Fibroblast of villous mesenchyme (primary cell): Measurements from ENCODE around the gene FERMT2. TPM values are rescaled to one million over a fixed set of nuclear protein-coding genes. Genes with fewer than 3 reads are reported as not detected.
"Not testable (repeated sequence)": the region's sequence is repeated elsewhere in the genome, so short reads cannot be mapped to it uniquely, and the experiment has no call there.

Experiments used
- DNase-seq: peaks from one replicate; pipeline ENCODE4 v3.0.0-alpha.2; 2010; ENCODE audit warnings: low read depth
- H3K4me3 ChIP-seq: 2 replicates; pipeline ENCODE4 v1.5.1; 2011; ENCODE audit warnings: low read depth, mild to moderate bottlenecking, low read length
- CTCF ChIP-seq: IDR thresholded peaks from 2 replicates; pipeline ENCODE4 v1.5.1; 2012; ENCODE audit warnings: low read depth, mild to moderate bottlenecking, low read length; ENCODE audit not compliant: insufficient read depth
- total RNA-seq: library from RNA; depleted of rRNA; stranded (reverse); fragments of >200 nt; gene quantifications from 2 replicates; pipeline ENCODE4 v1.2.3, GENCODE V29; 2012

The FERMT2 gene
- total RNA-seq, 1 donor: 320 TPM

GRCh38 chr14:52934762-52935161 is 16.1 kb downstream of the FERMT2 start:
- no peak overlapping the region for H3K4me3 ChIP-seq
- TF ChIP-seq CTCF: no peak
- DNase-seq: no peak

DNA sequence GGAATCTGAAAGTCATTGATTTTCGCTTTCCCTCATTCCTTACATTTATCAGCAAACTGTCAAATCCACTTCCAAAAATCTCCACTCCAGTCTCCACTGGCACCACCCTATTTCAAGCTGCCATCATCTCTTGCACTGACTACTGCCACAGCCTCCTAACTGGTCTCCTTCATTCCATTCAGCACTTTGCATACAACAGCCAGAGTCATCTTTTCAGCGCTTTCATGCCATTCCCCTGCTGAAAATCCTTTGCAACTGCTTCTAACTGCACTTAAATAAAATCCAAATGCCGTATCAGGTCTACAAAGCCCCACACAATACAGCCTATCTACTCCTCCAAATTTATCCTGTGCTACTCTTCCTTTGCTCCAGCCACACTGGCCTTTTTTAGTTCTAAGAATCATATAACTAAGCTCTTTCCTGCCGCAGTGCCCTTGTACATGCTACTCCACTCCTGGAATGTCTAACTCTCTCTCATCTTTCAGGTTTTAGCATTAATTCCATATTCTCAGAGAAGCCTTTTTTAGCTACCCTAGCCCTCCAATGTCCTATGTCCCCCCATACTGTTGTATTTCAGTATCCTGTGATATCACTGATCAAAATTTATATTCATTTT is 21.6 kb downstream of the FERMT2 start:
- no peak overlapping the region for H3K4me3 ChIP-seq
- no peak for DNase-seq
- no peak for TF ChIP-seq CTCF

DNA sequence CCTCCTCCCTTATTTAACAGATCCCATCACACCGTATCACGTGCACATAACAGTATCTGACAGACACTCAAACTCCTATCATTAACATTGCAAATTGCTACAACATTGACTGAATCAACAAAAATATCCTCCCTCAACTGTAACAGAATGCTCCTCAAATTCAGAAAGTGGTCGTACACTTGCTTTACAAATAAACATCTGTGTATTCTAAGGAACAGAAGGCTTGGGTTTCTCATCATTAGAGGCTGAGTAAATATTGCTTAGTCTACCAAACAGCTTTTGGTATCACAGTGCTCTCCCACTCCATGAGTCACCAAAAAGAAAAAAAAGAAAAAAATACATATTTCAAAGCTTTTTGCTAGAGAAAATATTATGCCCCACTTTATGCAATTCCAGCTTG is 23.9 kb downstream of the FERMT2 start:
- peak; percentile 63 for DNase-seq
- TF ChIP-seq CTCF: no peak
- no peak overlapping the region for H3K4me3 ChIP-seq

DNA sequence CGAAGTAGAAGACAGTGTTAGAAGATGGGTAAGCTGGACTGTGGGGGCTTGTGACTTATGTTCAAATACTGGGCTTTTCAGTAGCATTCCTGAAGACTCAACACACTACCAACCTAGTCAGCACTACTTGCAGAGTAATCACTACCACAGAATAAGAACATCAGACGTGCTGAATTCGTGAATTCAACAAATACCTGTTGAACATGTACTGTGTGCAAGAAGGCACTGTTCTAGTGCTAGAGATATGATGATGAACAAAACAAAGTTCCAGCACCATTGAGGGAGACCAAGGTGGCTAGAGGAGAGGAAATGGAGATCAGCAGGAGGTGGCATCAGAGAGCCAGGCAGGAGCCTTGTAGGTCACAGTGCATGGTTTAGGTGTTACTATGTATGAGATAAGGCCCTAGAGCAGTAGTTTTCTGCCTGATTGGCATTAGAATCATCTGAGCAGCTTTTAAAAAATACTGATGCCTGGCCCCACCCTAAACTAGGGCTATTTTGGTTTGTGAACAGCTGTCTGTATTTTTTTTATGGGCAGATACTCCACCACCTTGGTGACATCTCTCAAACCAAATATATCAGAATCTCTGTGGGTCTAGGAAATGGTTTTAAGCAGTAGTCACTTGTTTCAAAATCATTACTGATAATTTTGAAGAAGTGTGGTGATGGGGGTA is 26.8 kb downstream of the FERMT2 start:
- no peak for DNase-seq
- no peak for TF ChIP-seq CTCF
- H3K4me3 ChIP-seq: no peak overlapping the region

GRCh38 chr14:52922656-52923055 is 28.2 kb downstream of the FERMT2 start:
- no peak overlapping the region for H3K4me3 ChIP-seq
- TF ChIP-seq CTCF: no peak
- DNase-seq: peak; percentile 71

- DNase-seq: no peak
- no peak for TF ChIP-seq CTCF
- no peak overlapping the region for H3K4me3 ChIP-seq
These were observed 28.8 kb downstream of the FERMT2 start for GRCh38 chr14:52922059-52922458.

- not testable (repeated sequence) for DNase-seq, H3K4me3 ChIP-seq
These were observed 30.4 kb downstream of the FERMT2 start for GRCh38 chr14:52920411-52920810.
